ENCODE measurements around the gene ZNF263.

GRCh38 chr16:3327514-3327913 is 44.2 kb downstream of the ZNF263 start:
- TF ChIP-seq, protein P1, sequence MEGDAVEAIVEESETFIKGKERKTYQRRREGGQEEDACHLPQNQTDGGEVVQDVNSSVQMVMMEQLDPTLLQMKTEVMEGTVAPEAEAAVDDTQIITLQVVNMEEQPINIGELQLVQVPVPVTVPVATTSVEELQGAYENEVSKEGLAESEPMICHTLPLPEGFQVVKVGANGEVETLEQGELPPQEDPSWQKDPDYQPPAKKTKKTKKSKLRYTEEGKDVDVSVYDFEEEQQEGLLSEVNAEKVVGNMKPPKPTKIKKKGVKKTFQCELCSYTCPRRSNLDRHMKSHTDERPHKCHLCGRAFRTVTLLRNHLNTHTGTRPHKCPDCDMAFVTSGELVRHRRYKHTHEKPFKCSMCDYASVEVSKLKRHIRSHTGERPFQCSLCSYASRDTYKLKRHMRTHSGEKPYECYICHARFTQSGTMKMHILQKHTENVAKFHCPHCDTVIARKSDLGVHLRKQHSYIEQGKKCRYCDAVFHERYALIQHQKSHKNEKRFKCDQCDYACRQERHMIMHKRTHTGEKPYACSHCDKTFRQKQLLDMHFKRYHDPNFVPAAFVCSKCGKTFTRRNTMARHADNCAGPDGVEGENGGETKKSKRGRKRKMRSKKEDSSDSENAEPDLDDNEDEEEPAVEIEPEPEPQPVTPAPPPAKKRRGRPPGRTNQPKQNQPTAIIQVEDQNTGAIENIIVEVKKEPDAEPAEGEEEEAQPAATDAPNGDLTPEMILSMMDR (conservative IDR thresholded peaks at IDR 0.05; ENCODE audit: low read depth in 2 of 2) = no peak
- no peak for TF ChIP-seq EZH2 (IDR thresholded peaks at IDR 0.05; ENCODE audit: low read depth, unreplicated experiment)
- no peak for TF ChIP-seq CREB1 (CRISPR knock-in tag; IDR thresholded peaks at IDR 0.05; ENCODE audit: low read depth)
- no peak for TF ChIP-seq EZH2phosphoT487 (IDR thresholded peaks at IDR 0.05; ENCODE audit: unreplicated experiment)
- TF ChIP-seq ETS1 (IDR thresholded peaks at IDR 0.05) = no peak
- TF ChIP-seq JUNB (IDR thresholded peaks at IDR 0.05; ENCODE audit: unreplicated experiment) = no peak
